Stomach (tissue), 9 donors: ENCODE results near the gene ERAL1. TPM values are rescaled to one million over a fixed set of nuclear protein-coding genes. Genes with fewer than 3 reads are reported as not detected.
A peak's percentile ranks its signal among the peaks of the same experiment; 100 is the strongest.

Experiments used
- DNase-seq, 2 donors: peaks; one replicate each; pipeline versions ENCODE4 v3.0.0 to v3.0.0-alpha.2; 2013 to 2019
- H3K27ac ChIP-seq, 5 donors: fragments of 200-600 bp in 4 of 5; sonication (generic) in 4 of 5; one replicate each; pipeline ENCODE4 v1.5.1; 2013 to 2019; ENCODE audit warnings: mild to moderate bottlenecking in 1 of 5, moderate library complexity in 1 of 5
- H3K27me3 ChIP-seq, 3 donors: fragments of 200-600 bp; sonication (generic); one replicate each; pipeline ENCODE4 v1.5.1; 2017 to 2019; ENCODE audit warnings: mixed run types in 1 of 3
- H3K36me3 ChIP-seq, 4 donors: fragments of 200-600 bp; sonication (generic); 1 replicate in 3 of 4; 2 replicates in 1 of 4; pipeline ENCODE4 v1.5.1; 2016 to 2019
- H3K4me1 ChIP-seq, 4 donors: fragments of 200-600 bp; sonication (generic); one replicate each; pipeline ENCODE4 v1.5.1; 2016 to 2019
- H3K4me3 ChIP-seq, 4 donors: fragments of 200-600 bp; sonication (generic) in 3 of 4; one replicate each; pipeline ENCODE4 v1.5.1; 2016 to 2019; ENCODE audit warnings: mild to moderate bottlenecking in 1 of 4
- H3K9me3 ChIP-seq, 4 donors: fragments of 200-600 bp; sonication (generic); one replicate each; pipeline ENCODE4 v1.5.1; 2016 to 2019
- EP300 ChIP-seq: sonication (generic); formaldehyde crosslinking; IDR thresholded peaks from one replicate; pipeline ENCODE4 v1.6.1; 2017; ENCODE audit warnings: antibody characterized with exemption
- POLR2A ChIP-seq, 4 donors: fragments of 450-650 bp; IDR thresholded peaks; one replicate each; pipeline ENCODE4 v1.6.1; 2016; ENCODE audit warnings: antibody characterized with exemption in 4 of 4, control low read depth in 2 of 4, mild to moderate bottlenecking in 1 of 4, moderate library complexity in 1 of 4
- POLR2AphosphoS5 ChIP-seq, 3 donors: sonication (generic); formaldehyde crosslinking; IDR thresholded peaks; one replicate each; pipeline ENCODE4 v1.6.1; 2016; ENCODE audit warnings: antibody characterized with exemption in 3 of 3
- WGBS, 5 donors: extraction: QIAGEN DNeasy Blood & Tissue Kit in 3 of 5; methylation state at CpG; one replicate each; pipeline versions ENCODE4 v1.1.5 to v1.1.7; 2013 to 2018; 5-methylcytosine and 5-hydroxymethylcytosine counted together
- intact Hi-C: fragments of 100-400 bp; cut with DNase I; formaldehyde crosslinking; loops from one replicate; pipeline ENCODE4 v1.15.1; 2023; ENCODE audit warnings: low total_unique reads
- polyA plus RNA-seq, 3 donors: library from polyadenylated mRNA; stranded (reverse); fragments of 200-250 nt; gene quantifications; one replicate each; pipeline ENCODE4 v1.2.3, GENCODE V29; 2013
- total RNA-seq, 5 donors: library from RNA; depleted of rRNA; stranded (reverse); fragments of >200 nt; gene quantifications; one replicate each; pipeline versions ENCODE4 v1.1.0 to v1.2.3, GENCODE V29; 2014 to 2016
- TF ChIP-seq, protein P1 (sequence below), 7 experiments: fragments of 450-650 bp in 4 of 7; fragments of 200-600 bp in 3 of 7; sonication (generic) in 3 of 7; IDR thresholded peaks; one replicate each; pipeline ENCODE4 v1.5.1; 2016 to 2019; ENCODE audit warnings: antibody characterized with exemption in 7 of 7, control low read depth in 2 of 7, mild to moderate bottlenecking in 1 of 7
- donor health status: healthy with polysubstance abuse.
- donor health status: Bipolar disorder and iron deficiency.
- donor health status: healthy.

The ERAL1 gene
- total and polyA plus RNA-seq, 8 donors = 23.1 to 97.0 (median 46.5) TPM

DNA sequence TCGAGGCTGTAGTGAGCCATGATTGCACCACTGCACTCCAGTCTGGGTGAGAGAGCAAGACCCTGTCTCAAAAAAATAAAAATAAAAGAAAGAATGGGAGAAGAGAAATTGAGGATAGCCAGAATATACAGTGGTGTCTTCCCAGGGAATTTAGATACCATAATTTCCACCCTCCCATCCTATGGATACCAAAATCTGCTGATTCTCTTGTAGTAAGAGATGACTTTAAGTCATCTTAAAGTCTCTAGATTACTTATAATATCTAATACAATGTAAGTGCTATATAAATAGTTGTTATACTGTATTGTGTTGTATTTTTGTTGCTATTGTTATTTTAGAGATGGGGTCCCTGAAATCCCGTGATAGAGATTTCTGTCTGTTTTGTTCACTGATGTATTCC is 1.5 kb upstream of the ERAL1 start:
- Histone ChIP-seq H3K4me1 (peaks cover 6 to 18% (median 17%) of the 10 kb centered on the region in 4 donors), H3K36me3 (peaks cover 18 to 23% (median 22%) of the 10 kb centered on the region in 4 donors), H3K27ac (no peak overlapping the region), H3K4me3 (no peak overlapping the region), H3K9me3 (no peaks in the 10 kb centered on the region), H3K27me3 (no peaks in the 10 kb centered on the region)
- WGBS, 5 donors = 90 to 98% (median 95%) methylated on average over 2 of the region's 2 CpGs
- no peak for TF ChIP-seq POLR2AphosphoS5 (IDR thresholded peaks at IDR 0.05)
- TF ChIP-seq, protein P1, sequence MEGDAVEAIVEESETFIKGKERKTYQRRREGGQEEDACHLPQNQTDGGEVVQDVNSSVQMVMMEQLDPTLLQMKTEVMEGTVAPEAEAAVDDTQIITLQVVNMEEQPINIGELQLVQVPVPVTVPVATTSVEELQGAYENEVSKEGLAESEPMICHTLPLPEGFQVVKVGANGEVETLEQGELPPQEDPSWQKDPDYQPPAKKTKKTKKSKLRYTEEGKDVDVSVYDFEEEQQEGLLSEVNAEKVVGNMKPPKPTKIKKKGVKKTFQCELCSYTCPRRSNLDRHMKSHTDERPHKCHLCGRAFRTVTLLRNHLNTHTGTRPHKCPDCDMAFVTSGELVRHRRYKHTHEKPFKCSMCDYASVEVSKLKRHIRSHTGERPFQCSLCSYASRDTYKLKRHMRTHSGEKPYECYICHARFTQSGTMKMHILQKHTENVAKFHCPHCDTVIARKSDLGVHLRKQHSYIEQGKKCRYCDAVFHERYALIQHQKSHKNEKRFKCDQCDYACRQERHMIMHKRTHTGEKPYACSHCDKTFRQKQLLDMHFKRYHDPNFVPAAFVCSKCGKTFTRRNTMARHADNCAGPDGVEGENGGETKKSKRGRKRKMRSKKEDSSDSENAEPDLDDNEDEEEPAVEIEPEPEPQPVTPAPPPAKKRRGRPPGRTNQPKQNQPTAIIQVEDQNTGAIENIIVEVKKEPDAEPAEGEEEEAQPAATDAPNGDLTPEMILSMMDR (IDR thresholded peaks at IDR 0.05) = no peak
- no peak for TF ChIP-seq POLR2A (IDR thresholded peaks at IDR 0.05)
- no peak for TF ChIP-seq EP300
- intact Hi-C loops = no loop called here
- no peak for DNase-seq

DNA sequence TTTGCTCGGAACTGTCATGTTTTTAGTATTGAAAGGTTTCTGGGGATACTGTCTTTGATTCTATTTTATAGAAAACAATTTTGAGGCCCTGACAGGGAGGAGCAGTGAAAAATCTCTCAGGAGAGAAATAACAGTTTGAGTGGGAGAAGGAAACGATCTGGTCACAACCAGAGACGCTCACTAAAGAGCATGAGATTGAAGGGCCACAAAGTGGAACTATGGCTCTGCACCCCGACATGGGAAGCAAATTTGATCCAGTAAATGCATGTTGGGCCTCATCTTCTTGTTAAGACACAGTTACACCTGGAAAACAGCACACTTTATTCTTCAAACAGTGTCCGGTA is 492 bp downstream of the ERAL1 start:
- DNase-seq = no peak
- Histone ChIP-seq H3K4me3 (peak overlapping the region; percentile 75 to 92 (median 77)), H3K9me3 (no peaks in the 10 kb centered on the region), H3K27ac (peak overlapping the region; percentile 73 to 88 (median 76)), H3K27me3 (no peaks in the 10 kb centered on the region), H3K4me1 (peaks cover 6 to 18% (median 17%) of the 10 kb centered on the region in 4 donors), H3K36me3 (peaks cover 36 to 43% (median 42%) of the 10 kb centered on the region in 4 donors)
- WGBS, 5 donors = 10 to 18% (median 17%) methylated on average over 5 of the region's 5 CpGs
- intact Hi-C loops = no loop called here
- TF ChIP-seq POLR2A (IDR thresholded peaks at IDR 0.05) = no peak

DNA sequence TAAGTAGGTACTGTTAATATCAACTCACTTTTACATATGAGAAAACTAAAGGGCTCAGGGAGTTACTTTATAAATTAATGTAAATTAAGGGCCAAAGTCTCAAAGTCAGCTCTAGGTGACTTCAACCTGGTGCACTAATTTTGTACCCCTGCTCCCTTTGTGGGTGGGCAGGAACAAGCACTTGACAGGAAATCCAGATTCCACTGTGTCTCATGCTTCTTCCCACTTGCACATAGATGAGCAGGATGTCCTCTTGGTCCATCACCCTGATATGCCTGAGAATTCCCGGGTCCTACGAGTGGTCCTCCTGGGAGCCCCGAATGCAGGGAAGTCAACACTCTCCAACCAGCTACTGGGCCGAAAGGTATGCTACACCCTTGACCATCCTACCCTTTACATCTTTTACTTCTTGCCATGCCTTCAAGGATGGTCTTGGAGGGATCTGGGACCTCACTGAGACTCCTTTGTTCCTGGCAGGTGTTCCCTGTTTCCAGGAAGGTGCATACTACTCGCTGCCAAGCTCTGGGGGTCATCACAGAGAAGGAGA is 1.3 kb downstream of the ERAL1 start:
- peak overlapping the region in 1 of 4 donors; percentile 78 for H3K4me3 ChIP-seq

DNA sequence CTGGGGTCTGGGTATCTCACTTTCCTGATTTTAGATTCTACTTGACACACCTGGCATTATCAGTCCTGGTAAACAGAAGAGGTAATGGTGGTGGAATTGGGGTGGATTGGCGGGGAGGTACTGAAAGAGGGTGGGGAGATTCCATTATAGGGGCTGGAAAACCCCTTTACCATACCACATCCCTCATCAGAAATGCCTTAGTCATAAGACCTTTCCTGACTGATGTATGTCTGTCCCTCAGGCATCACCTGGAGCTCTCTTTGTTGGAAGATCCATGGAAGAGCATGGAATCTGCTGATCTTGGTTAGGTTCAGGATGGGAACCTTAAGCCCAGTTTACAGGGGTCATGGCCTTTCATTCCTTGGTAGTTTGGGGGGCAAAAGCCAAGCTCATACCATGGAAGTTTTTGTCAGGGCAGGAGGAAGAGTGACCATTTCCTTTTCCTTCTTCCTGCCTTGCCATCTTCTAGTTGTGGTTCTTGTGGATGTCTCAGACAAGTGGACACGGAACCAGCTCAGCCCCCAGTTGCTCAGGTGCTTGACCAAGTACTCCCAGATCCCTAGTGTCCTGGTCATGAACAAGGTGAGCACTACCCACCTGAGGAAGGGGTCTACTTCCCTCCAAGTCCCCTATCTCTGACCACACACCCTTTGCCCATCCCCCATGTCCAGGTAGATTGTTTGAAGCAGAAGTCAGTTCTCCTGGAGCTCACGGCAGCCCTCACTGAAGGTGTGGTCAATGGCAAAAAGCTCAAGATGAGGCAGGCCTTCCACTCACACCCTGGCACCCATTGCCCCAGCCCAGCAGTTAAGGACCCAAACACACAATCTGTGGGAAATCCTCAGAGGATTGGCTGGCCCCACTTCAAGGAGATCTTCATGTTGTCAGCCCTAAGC is 3.3 kb downstream of the ERAL1 start:
- intact Hi-C loops = no loop called here
- no peak overlapping the region for H3K4me3 ChIP-seq

More for the DNA sequence above, 1.3 kb downstream of the ERAL1 start:
- intact Hi-C loops = no loop called here
- peaks cover 43 to 51% (median 50%) of the 10 kb centered on the region in 4 donors for H3K36me3 ChIP-seq
- H3K27ac ChIP-seq = no peak overlapping the region
- H3K4me1 ChIP-seq = peaks cover 6 to 18% (median 17%) of the 10 kb centered on the region in 4 donors
- DNase-seq = no peak
- no peaks in the 10 kb centered on the region for H3K9me3 ChIP-seq
- WGBS, 5 donors = 87 to 97% (median 94%) methylated on average over 5 of the region's 5 CpGs
- no peaks in the 10 kb centered on the region for H3K27me3 ChIP-seq
- TF ChIP-seq POLR2A (IDR thresholded peaks at IDR 0.05) (no peak), EP300 (no peak), POLR2AphosphoS5 (IDR thresholded peaks at IDR 0.05) (no peak)
- TF ChIP-seq, protein P1 (IDR thresholded peaks at IDR 0.05) = no peak

More for the DNA sequence above, 3.3 kb downstream of the ERAL1 start:
- no peak overlapping the region for H3K27ac ChIP-seq
- 78 to 92% (median 86%) methylated on average over 3 of the region's 3 CpGs for WGBS, 5 donors
- TF ChIP-seq EP300 = no peak
- TF ChIP-seq, protein P1 (IDR thresholded peaks at IDR 0.05) = no peak
- no peak for TF ChIP-seq POLR2AphosphoS5 (IDR thresholded peaks at IDR 0.05)
- TF ChIP-seq POLR2A (IDR thresholded peaks at IDR 0.05) = no peak
- DNase-seq = no peak
- H3K36me3 ChIP-seq = peaks cover 43 to 61% (median 56%) of the 10 kb centered on the region in 4 donors
- no peaks in the 10 kb centered on the region for H3K9me3 ChIP-seq
- H3K4me1 ChIP-seq = peaks cover 6 to 18% (median 17%) of the 10 kb centered on the region in 4 donors
- no peaks in the 10 kb centered on the region for H3K27me3 ChIP-seq
